K562 (cell line): Measurements from ENCODE around the gene SLC22A3. TPM values are rescaled to one million over a fixed set of nuclear protein-coding genes. Genes with fewer than 3 reads are reported as not detected.

ENCODE experiments used
- ATAC-seq: fragments of 200-7000 bp; cut with Tn5 transposase; 3 replicates; pipeline ENCODE4 v1.9.1; 2020; ENCODE audit warnings: moderate library complexity
- BruUV-seq: library from RNA; stranded (reverse); fragments of 400-500 nt; replicated peaks from 2 replicates; lab custom pipeline; 2021; lab: Mats Ljungman, UMichigan
- CTCF ChIA-PET: fragments of 300-600 bp; formaldehyde crosslinking; extraction: SDS; loops from one replicate; lab custom pipeline; 2021; ENCODE audit warnings: low intra/inter-chr PET ratio; lab: Yijun Ruan, JAX
- POLR2A ChIA-PET: fragments of 300-600, 350-650 bp; sonication (Branson Sonifier 250); formaldehyde crosslinking; extraction: SDS; loops from one replicate; lab custom pipeline; 2021; ENCODE audit warnings: antibody characterized with exemption, inconsistent platforms; lab: Yijun Ruan, JAX
- DNase-seq, 4 experiments: peaks; one replicate each; pipeline versions ENCODE4 v3.0.0 to v3.0.0-alpha.2; 2011 to 2018; ENCODE audit warnings: low spot score in 3 of 4, mixed read lengths in 3 of 4; ENCODE audit errors: extremely low read depth in 1 of 4
- FAIRE-seq: peaks from 2 replicates; lab custom pipeline; 2011; peaks lifted over from hg19 to GRCh38; lab: Jason Lieb, UNC
- H2AFZ ChIP-seq: 2 replicates; pipeline ENCODE4 v1.6.0; 2011; ENCODE audit warnings: low read depth, low read length, control low read depth, inconsistent platforms
- H3K27ac ChIP-seq: fragments of 200-600 bp; 3 replicates; pipeline ENCODE4 v1.8.0; 2011; ENCODE audit warnings: low read depth, mild to moderate bottlenecking, control low read depth, inconsistent platforms, low read length, moderate library complexity, mixed read lengths; ENCODE audit errors: extremely low read depth
- H3K27me3 ChIP-seq, 2 experiments: fragments of 300-600 bp in 1 of 2; 2 replicates in 1 of 2; 3 replicates in 1 of 2; pipeline versions ENCODE4 v1.6.0 to v1.8.0; 2011; ENCODE audit warnings: inconsistent platforms in 2 of 2, low read length in 2 of 2, mild to moderate bottlenecking in 1 of 2, mixed read lengths in 1 of 2, moderate library complexity in 1 of 2; ENCODE audit not compliant: control insufficient read depth in 2 of 2, insufficient read depth in 2 of 2
- H3K36me3 ChIP-seq: fragments of 300-600 bp; 3 replicates; pipeline ENCODE4 v1.8.0; 2011; ENCODE audit warnings: mild to moderate bottlenecking, low read length, inconsistent platforms; ENCODE audit not compliant: control insufficient read depth, insufficient read depth
- H3K4me1 ChIP-seq, 2 experiments: fragments of 200-600 bp in 1 of 2; replicated peaks in 1 of 2; 2 replicates in 1 of 2; 3 replicates in 1 of 2; pipeline versions ENCODE4 v1.5.1 to v1.8.0; 2011; ENCODE audit warnings: inconsistent platforms in 2 of 2, low read length in 2 of 2, mild to moderate bottlenecking in 1 of 2, mixed read lengths in 1 of 2, moderate library complexity in 1 of 2; ENCODE audit not compliant: control insufficient read depth in 2 of 2, insufficient read depth in 2 of 2
- H3K4me2 ChIP-seq: 2 replicates; pipeline ENCODE4 v1.6.1; 2011; ENCODE audit warnings: low read length, control low read depth, inconsistent platforms, mixed read lengths; ENCODE audit not compliant: insufficient read depth
- H3K4me3 ChIP-seq: fragments of 200-600 bp; sonication (generic), shearing (Covaris generic); 2 replicates; pipeline ENCODE4 v1.5.1; 2016; ENCODE audit warnings: control low read depth, inconsistent platforms
- H3K79me2 ChIP-seq: fragments of 200-600 bp; 3 replicates; pipeline ENCODE4 v1.8.0; 2011; ENCODE audit warnings: low read length, inconsistent platforms; ENCODE audit not compliant: control insufficient read depth, insufficient read depth
- H3K9ac ChIP-seq, 2 experiments: 2 replicates each; pipeline versions ENCODE4 v1.6.0 to v1.6.1; 2011; ENCODE audit warnings: low read depth in 2 of 2, low read length in 2 of 2, control low read depth in 1 of 2, inconsistent platforms in 1 of 2, mild to moderate bottlenecking in 1 of 2, mixed read lengths in 1 of 2; ENCODE audit not compliant: insufficient read depth in 1 of 2
- H3K9me1 ChIP-seq: one replicate; pipeline ENCODE4 v1.6.0; 2011; ENCODE audit warnings: inconsistent platforms, mild to moderate bottlenecking, low read length, moderate library complexity; ENCODE audit not compliant: control insufficient read depth, insufficient read depth
- H3K9me3 ChIP-seq: replicated peaks from 2 replicates; pipeline ENCODE4 v1.5.1; 2011; ENCODE audit warnings: low read depth, low read length, inconsistent platforms; ENCODE audit not compliant: control insufficient read depth, insufficient read depth
- H4K20me1 ChIP-seq: replicated peaks from 2 replicates; pipeline ENCODE4 v1.6.1; 2011; ENCODE audit warnings: low read length, inconsistent platforms, mixed read lengths; ENCODE audit not compliant: control insufficient read depth, insufficient read depth
- BDP1 ChIP-seq: IDR thresholded peaks from 3 replicates; pipeline ENCODE4 v1.6.1; 2011; ENCODE audit not compliant: insufficient read length, insufficient read depth
- CHCHD3 ChIP-seq: fragments of 250-450 bp; sonication (Bioruptor Pico); IDR thresholded peaks from 2 replicates; pipeline ENCODE4 v2.1.2; 2022; ENCODE audit warnings: mild to moderate bottlenecking
- CHD4 ChIP-seq: fragments of 200-600 bp; sonication (generic); IDR thresholded peaks from 3 replicates; pipeline ENCODE4 v1.6.1; 2012; ENCODE audit warnings: low read depth, mild to moderate bottlenecking, mixed read lengths, low read length, inconsistent platforms; ENCODE audit not compliant: insufficient read depth, insufficient replicate concordance, poor library complexity, severe bottlenecking
- FOSL1 ChIP-seq: fragments of 200-800 bp; sonication (Bioruptor generic); conservative IDR thresholded peaks from 2 replicates; pipeline ENCODE4 v1.6.1; 2016; ENCODE audit warnings: missing genetic modification characterization, missing compliant biosample characterization
- GABPA ChIP-seq: fragments of 200-800 bp; sonication (Bioruptor generic); conservative IDR thresholded peaks from 2 replicates; pipeline ENCODE4 v1.6.1; 2016; ENCODE audit warnings: low read depth, missing genetic modification characterization, missing compliant biosample characterization
- NEUROD1 ChIP-seq: fragments of 150-350 bp; IDR thresholded peaks from 2 replicates; pipeline ENCODE4 v1.6.1; 2014; ENCODE audit warnings: borderline replicate concordance, low read length, low read depth; ENCODE audit not compliant: partially characterized antibody
- RB1 ChIP-seq: fragments of 450-650 bp; IDR thresholded peaks from 2 replicates; pipeline ENCODE4 v1.6.1; 2017; ENCODE audit warnings: low read depth, mild to moderate bottlenecking
- THRAP3 ChIP-seq: fragments of 450-650 bp; IDR thresholded peaks from 2 replicates; pipeline ENCODE4 v1.6.1; 2016; ENCODE audit warnings: mild to moderate bottlenecking, inconsistent platforms, borderline replicate concordance
- ZNF121 ChIP-seq: sonication (generic); formaldehyde crosslinking; conservative IDR thresholded peaks from 2 replicates; pipeline ENCODE4 v1.8.0; 2022; ENCODE audit warnings: missing genetic modification reagents
- ZNF140 ChIP-seq: fragments of 250-450 bp; sonication (Bioruptor Pico); IDR thresholded peaks from 2 replicates; pipeline ENCODE4 v1.8.0; 2021; ENCODE audit warnings: moderate library complexity, mild to moderate bottlenecking, inconsistent platforms
- ZNF232 ChIP-seq: sonication (generic); formaldehyde crosslinking; IDR thresholded peaks from 2 replicates; pipeline ENCODE4 v1.8.0; 2022; ENCODE audit warnings: mild to moderate bottlenecking, missing genetic modification reagents
- ZNF324 ChIP-seq: fragments of 250-450 bp; sonication (Bioruptor Pico); IDR thresholded peaks from 2 replicates; pipeline ENCODE4 v1.4.0; 2020; ENCODE audit warnings: mild to moderate bottlenecking
- WGBS: fragments of 100-300 bp; shearing (Covaris generic); methylation state at CpG from one replicate; pipeline ENCODE4 v1.1.6; 2016; ENCODE audit warnings: low coverage, mixed read lengths; ENCODE audit not compliant: insufficient coverage; ENCODE audit errors: missing lambda C conversion rate; 5-methylcytosine and 5-hydroxymethylcytosine counted together
- in situ Hi-C: fragments of 300-500 bp; cut with MboI; formaldehyde crosslinking; loops from 4 replicates; pipeline ENCODE4 v1.15.0; 2018; ENCODE audit warnings: inconsistent platforms, mixed read lengths
- intact Hi-C: fragments of 100-400 bp; cut with micrococcal nuclease; formaldehyde crosslinking; loops from 2 replicates; pipeline ENCODE4 v1.14.2; 2022
- polyA plus RNA-seq, 8 experiments: library from polyadenylated mRNA; depleted of rRNA in 4 of 8; stranded (reverse) in 5 of 8; unstranded in 3 of 8; fragments of >200 nt; fragmentation: Nextera tagmentation in 2 of 8; fragmentation: Illumina TruSeq in 1 of 8; extraction: Ambion mirVana in 2 of 8; extraction: Trizol in 1 of 8; gene quantifications; 2 replicates each; pipeline versions ENCODE4 v1.2.1 to v1.2.3, GENCODE V29; 2011 to 2014; ENCODE audit warnings: inconsistent platforms in 1 of 8, missing spikeins in 1 of 8
- total RNA-seq, 7 experiments: library from RNA; depleted of rRNA in 6 of 7; stranded (reverse); fragments of >200 nt in 6 of 7; fragmentation: Illumina TruSeq in 2 of 7; extraction: Trizol in 2 of 7; gene quantifications; 2 replicates each; pipeline versions ENCODE4 v1.2.1 to v1.2.3, GENCODE V29; 2011 to 2021; ENCODE audit warnings: low replicate concordance in 1 of 7
- TF ChIP-seq, protein P1 (sequence below): sonication (generic); formaldehyde crosslinking; IDR thresholded peaks from 2 replicates; pipeline ENCODE4 v1.8.0; 2022; ENCODE audit warnings: mild to moderate bottlenecking, missing genetic modification reagents, borderline replicate concordance
- TF ChIP-seq, protein P2 (sequence below): fragments of 450-650 bp; IDR thresholded peaks from 2 replicates; pipeline ENCODE4 v1.6.1; 2014; ENCODE audit warnings: low read depth, mild to moderate bottlenecking, moderate library complexity, borderline replicate concordance

SLC22A3 gene
- total and polyA plus RNA-seq, 9 of the 15 experiments (the other 6 are each of a cell fraction or from before 2014, with no cell fraction given) = not detected

DNA sequence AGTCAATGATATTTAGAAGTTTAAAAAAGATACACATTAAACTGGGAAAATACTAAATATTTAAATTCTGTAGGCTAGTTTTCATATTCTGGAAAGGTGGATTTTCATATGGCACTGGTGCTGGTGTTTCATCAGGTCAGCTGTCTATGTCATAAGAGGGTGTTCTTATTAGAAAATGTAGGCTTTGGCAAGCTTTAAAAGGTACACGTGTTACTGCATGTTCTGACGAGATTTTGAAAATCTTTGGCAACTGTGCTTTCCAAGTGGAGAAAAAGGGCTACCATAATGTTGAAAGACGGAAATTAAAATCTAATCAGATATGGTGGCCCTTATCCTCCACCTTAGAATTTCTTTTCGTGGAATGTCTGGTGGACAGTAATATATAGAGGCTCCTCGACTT is 30.0 kb downstream of the SLC22A3 start:
- H3K9me1 ChIP-seq = no peaks in the 10 kb centered on the region
- no peaks in the 10 kb centered on the region for H3K9me3 ChIP-seq
- no peak for ATAC-seq
- no peak overlapping the region for H2AFZ ChIP-seq
- no peaks in the 10 kb centered on the region for H3K79me2 ChIP-seq
- intact Hi-C loops = no loop called here
- no peaks in the 10 kb centered on the region for H3K4me1 ChIP-seq
- POLR2A ChIA-PET = interaction anchor here (1.6 to 1.8 kb wide), 2 partner anchors 10 to 12 kb away, joined by 5 to 8 read pairs; no protein-coding TSS in a partner anchor
- in situ Hi-C loops = no loop called here
- no peak for TF ChIP-seq THRAP3
- TF ChIP-seq, protein P1, sequence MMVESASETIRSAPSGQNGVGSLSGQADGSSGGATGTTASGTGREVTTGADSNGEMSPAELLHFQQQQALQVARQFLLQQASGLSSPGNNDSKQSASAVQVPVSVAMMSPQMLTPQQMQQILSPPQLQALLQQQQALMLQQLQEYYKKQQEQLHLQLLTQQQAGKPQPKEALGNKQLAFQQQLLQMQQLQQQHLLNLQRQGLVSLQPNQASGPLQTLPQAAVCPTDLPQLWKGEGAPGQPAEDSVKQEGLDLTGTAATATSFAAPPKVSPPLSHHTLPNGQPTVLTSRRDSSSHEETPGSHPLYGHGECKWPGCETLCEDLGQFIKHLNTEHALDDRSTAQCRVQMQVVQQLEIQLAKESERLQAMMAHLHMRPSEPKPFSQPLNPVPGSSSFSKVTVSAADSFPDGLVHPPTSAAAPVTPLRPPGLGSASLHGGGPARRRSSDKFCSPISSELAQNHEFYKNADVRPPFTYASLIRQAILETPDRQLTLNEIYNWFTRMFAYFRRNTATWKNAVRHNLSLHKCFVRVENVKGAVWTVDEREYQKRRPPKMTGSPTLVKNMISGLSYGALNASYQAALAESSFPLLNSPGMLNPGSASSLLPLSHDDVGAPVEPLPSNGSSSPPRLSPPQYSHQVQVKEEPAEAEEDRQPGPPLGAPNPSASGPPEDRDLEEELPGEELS = no peak
- TF ChIP-seq BDP1 = no peak
- no peak for TF ChIP-seq ZNF140 (CRISPR knock-in tag)
- TF ChIP-seq CHD4 = no peak
- TF ChIP-seq ZNF324 (CRISPR knock-in tag) = no peak
- no peak for TF ChIP-seq NEUROD1
- no peak for TF ChIP-seq ZNF232 (CRISPR knock-in tag)
- TF ChIP-seq, protein P2, sequence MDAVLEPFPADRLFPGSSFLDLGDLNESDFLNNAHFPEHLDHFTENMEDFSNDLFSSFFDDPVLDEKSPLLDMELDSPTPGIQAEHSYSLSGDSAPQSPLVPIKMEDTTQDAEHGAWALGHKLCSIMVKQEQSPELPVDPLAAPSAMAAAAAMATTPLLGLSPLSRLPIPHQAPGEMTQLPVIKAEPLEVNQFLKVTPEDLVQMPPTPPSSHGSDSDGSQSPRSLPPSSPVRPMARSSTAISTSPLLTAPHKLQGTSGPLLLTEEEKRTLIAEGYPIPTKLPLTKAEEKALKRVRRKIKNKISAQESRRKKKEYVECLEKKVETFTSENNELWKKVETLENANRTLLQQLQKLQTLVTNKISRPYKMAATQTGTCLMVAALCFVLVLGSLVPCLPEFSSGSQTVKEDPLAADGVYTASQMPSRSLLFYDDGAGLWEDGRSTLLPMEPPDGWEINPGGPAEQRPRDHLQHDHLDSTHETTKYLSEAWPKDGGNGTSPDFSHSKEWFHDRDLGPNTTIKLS = no peak
- no peak for TF ChIP-seq GABPA
- TF ChIP-seq ZNF121 (CRISPR knock-in tag) = no peak
- no peak for TF ChIP-seq RB1
- no peak for TF ChIP-seq CHCHD3
- TF ChIP-seq FOSL1 = no peak
- no peak overlapping the region for H3K27ac ChIP-seq
- WGBS = 1% methylated on average over 5 of the region's 5 CpGs
- CTCF ChIA-PET = no interaction called here
- no peak overlapping the region for H3K4me3 ChIP-seq
- no peak overlapping the region for H3K4me2 ChIP-seq
- H3K36me3 ChIP-seq = no peaks in the 10 kb centered on the region
- FAIRE-seq = no peak
- no peaks in the 10 kb centered on the region for H3K27me3 ChIP-seq
- no TSS peak for BruUV-seq
- no peak for DNase-seq
- H3K9ac ChIP-seq = no peak overlapping the region
- H4K20me1 ChIP-seq = no peaks in the 10 kb centered on the region
